ENCODE results near the gene MRFAP1. TPM values are rescaled to one million over a fixed set of nuclear protein-coding genes. Genes with fewer than 3 reads are reported as not detected.

The MRFAP1 gene
- total RNA-seq, 1 donor from 2014 or later: 93.8 TPM

DNA sequence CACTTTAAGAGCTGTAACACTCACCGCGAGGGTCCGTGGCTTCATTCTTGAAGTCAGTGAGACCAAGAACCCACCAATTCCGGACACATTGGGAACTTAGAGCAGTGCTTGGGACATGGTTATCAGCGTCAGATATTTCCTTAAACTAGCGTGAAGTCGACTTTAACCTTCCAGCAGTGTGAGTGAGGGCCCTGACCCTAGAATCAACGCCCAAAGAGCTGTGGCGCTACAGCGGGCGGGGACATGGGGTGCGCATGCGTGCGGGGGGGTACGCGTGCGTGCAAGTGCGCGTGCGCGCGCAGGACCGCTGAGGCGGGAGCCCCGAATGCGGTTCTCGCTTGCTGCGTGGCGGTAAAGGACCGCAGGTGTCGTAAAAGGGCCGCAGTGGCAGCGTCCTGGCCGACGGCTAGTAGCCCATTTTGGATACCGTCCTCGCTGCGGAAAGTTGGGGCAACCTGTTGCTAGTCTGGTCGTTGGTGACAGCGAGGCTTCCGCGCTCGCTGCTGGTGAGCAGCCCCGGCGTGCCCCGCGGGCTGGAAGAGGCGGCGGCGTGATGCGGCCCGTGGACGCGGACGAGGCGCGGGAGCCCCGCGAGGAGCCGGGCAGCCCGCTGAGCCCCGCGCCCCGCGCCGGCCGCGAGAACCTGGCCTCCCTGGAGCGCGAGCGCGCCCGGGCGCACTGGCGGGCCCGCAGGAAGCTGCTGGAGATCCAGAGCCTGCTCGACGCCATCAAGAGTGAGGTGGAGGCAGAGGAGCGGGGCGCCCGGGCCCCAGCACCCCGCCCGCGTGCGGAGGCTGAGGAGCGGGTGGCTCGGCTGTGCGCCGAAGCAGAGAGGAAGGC, 33.4 kb downstream of the MRFAP1 start:
- intact Hi-C loops (cut with micrococcal nuclease): loop anchor here (1.0 to 2.0 kb wide), 9 partner anchors 34 to 394 kb away; partner anchors contain the start of genes BLOC1S4, GRPEL1, KIAA0232 and MAN2B2
- TF ChIP-seq, protein P1, sequence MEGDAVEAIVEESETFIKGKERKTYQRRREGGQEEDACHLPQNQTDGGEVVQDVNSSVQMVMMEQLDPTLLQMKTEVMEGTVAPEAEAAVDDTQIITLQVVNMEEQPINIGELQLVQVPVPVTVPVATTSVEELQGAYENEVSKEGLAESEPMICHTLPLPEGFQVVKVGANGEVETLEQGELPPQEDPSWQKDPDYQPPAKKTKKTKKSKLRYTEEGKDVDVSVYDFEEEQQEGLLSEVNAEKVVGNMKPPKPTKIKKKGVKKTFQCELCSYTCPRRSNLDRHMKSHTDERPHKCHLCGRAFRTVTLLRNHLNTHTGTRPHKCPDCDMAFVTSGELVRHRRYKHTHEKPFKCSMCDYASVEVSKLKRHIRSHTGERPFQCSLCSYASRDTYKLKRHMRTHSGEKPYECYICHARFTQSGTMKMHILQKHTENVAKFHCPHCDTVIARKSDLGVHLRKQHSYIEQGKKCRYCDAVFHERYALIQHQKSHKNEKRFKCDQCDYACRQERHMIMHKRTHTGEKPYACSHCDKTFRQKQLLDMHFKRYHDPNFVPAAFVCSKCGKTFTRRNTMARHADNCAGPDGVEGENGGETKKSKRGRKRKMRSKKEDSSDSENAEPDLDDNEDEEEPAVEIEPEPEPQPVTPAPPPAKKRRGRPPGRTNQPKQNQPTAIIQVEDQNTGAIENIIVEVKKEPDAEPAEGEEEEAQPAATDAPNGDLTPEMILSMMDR (IDR thresholded peaks at IDR 0.05): no peak
- peaks cover 48% of the 10 kb centered on the region for H3K36me3 Mint-ChIP-seq (ENCODE audit: low read depth)
- H3K9me3 Mint-ChIP-seq: no peaks in the 10 kb centered on the region
- ATAC-seq (ENCODE audit: low read depth): peak; percentile 88
- peak overlapping the region; percentile 91 for H3K4me3 Mint-ChIP-seq
- H3K27ac Mint-ChIP-seq: peak overlapping the region; percentile 96
- H3K27me3 Mint-ChIP-seq: no peaks in the 10 kb centered on the region
- POLR2A ChIA-PET: interaction anchor here (0.6 to 5.2 kb wide), 23 partner anchors 9 to 404 kb away, joined by 3 to 118 read pairs (median 5); partner anchors contain the start of genes BLOC1S4, GRPEL1, MAN2B2 and MRFAP1
- H3K4me1 Mint-ChIP-seq: peaks cover 55% of the 10 kb centered on the region
- CTCF ChIA-PET: interaction anchor here (1.0 to 1.7 kb wide), 4 partner anchors 34 to 397 kb away, joined by 5 to 9 read pairs (median 5); no protein-coding TSS in a partner anchor
- peak; percentile 93 for DNase-seq

DNA sequence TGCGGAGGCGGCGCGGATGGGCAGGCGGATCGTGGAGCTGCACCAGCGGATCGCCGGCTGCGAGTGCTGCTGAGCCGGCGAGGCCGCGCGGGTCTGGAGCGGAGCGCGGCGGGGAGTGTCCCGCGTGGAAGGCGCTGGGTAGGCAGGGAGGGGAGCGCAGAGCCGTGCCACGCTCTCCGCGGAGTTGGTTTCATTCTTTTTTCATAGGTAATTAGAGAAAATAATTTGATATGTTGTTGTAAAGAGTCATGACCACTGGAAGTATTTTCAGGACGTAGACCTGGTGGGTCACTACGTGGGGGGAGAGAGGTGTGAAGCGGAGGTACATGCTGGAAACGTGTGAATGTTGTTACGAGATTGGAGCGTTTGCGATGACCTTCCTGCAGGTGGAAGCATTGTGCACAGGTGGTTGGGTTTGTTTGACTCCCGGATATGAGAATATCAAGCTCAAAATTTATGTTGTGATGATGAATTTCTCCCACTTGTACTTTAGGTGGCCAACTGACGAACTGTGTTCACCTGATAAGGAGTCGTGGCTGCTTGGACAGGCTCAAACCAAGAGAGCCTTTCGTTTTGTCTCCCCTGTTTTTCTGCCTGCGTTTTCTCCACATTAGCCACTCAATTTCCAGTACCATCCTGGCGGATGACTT, 34.1 kb downstream of the MRFAP1 start:
- Mint-ChIP-seq H3K27ac (peak overlapping the region; percentile 86), H3K27me3 (no peaks in the 10 kb centered on the region), H3K9me3 (no peaks in the 10 kb centered on the region), H3K4me1 (peaks cover 55% of the 10 kb centered on the region), H3K36me3 (ENCODE audit: low read depth) (peaks cover 50% of the 10 kb centered on the region), H3K4me3 (peak overlapping the region; percentile 91)
- ATAC-seq (ENCODE audit: low read depth) (peak; percentile 18), DNase-seq (no peak)
- TF ChIP-seq, protein P1 (IDR thresholded peaks at IDR 0.05): no peak
- CTCF ChIA-PET: interaction anchor here (0.7 to 1.8 kb wide), 6 partner anchors 33 to 397 kb away, joined by 3 to 9 read pairs (median 5); partner anchors contain the start of genes KIAA0232 and MRFAP1L1
- intact Hi-C loops (cut with micrococcal nuclease): loop anchor here (1.0 to 2.0 kb wide), 9 partner anchors 34 to 394 kb away; partner anchors contain the start of genes BLOC1S4, GRPEL1, KIAA0232 and MAN2B2
- POLR2A ChIA-PET: interaction anchor here (0.7 to 5.2 kb wide), 11 partner anchors 26 to 393 kb away, joined by 3 to 118 read pairs (median 6); partner anchors contain the start of genes BLOC1S4, GRPEL1, MAN2B2 and MRFAP1

DNA sequence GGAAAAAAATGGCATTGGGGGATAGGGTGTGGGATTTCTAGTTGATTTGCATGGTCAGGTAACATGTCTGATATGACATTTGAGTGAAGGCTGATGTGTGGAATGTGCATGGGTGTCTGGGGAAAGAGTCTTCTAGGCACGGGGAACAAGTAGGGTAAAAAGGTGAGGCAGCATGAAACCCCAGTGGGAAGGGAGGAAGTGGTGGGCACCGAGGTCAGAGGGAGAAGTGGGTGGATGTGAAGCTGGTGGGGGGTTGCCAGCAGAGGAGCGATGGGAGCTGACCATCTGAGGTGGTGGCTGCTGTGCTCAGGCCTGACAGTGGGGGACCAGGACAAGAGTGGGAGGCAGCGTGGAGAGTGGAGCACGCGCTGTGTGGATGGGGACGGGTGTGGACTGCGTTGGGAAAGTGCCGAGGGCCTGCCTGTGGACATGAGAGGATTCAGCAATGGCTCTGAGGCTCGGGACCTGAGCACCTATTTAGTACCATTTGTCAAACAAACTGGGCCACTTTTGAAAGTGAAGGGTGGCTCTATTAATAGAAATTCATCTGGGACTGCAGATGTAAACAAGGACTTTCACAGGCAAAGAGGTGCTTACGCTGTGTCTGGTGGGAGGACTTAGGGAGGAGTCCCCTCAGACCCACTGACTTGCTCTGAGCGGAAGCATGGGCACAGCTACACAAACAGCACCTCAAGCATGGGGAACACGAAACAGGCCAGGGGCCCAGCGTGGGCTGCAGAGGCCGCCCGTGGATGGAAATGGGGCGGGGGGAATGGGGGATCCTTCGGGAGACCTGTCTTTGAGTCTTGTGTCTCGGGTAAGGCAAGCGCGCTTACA, 36.5 kb downstream of the MRFAP1 start:
- H3K4me3 Mint-ChIP-seq: peak overlapping the region; percentile 21
- peaks cover 6% of the 10 kb centered on the region for H3K9me3 Mint-ChIP-seq
- H3K27ac Mint-ChIP-seq: peak overlapping the region; percentile 24
- peaks cover 54% of the 10 kb centered on the region for H3K36me3 Mint-ChIP-seq (ENCODE audit: low read depth)
- ATAC-seq (ENCODE audit: low read depth): no peak
- H3K4me1 Mint-ChIP-seq: peaks cover 53% of the 10 kb centered on the region
- H3K27me3 Mint-ChIP-seq: no peaks in the 10 kb centered on the region
- intact Hi-C loops (cut with micrococcal nuclease): no loop called here
- ChIA-PET CTCF (no interaction called here), POLR2A (interaction anchor here (1.2 to 5.2 kb wide), 2 partner anchors 33 to 36 kb away, joined by 4 to 118 read pairs; partner anchors contain the start of genes MRFAP1 and MRFAP1L1)
- DNase-seq: no peak
- TF ChIP-seq, protein P1 (IDR thresholded peaks at IDR 0.05): no peak

DNA sequence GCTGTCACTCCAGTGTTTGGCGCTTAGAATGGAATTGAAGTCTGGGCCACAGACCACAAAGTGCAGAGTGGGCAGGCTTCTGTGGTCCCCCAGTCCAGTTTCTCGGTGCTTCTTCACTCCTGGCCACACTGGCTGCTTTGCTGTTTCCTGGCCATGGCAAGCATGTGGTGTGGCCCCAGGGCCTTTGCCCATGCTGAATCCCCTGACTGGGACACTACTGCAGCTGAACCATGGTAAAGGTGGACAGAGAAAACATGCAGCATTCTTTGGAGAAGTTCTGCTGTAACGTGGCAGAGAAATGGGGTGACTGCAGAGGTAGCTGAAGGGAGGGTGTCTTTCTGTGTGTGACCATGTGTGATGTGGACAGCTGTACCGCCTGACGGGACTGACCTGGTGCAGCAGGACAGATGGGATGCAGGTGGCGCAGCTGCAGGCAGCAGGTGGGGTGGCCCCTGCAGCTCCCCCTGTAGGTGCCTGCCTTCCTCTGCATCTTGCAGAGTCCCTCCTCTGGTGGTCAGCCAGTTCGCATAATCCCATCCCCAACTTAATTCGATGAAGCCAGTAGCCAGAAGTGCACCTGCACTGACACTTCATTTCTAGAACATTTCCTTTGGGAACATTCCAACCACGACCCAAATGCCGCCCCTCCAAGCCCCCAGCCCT, 40.0 kb downstream of the MRFAP1 start:
- Mint-ChIP-seq H3K36me3 (ENCODE audit: low read depth) (peaks cover 40% of the 10 kb centered on the region), H3K9me3 (peaks cover 6% of the 10 kb centered on the region), H3K4me3 (no peak overlapping the region), H3K27me3 (no peaks in the 10 kb centered on the region), H3K27ac (no peak overlapping the region), H3K4me1 (peaks cover 30% of the 10 kb centered on the region)
- ChIA-PET POLR2A (no interaction called here), CTCF (interaction anchor here (0.9 to 1.0 kb wide), 2 partner anchors 19 to 193 kb away, joined by 3 read pairs; no protein-coding TSS in a partner anchor)
- TF ChIP-seq, protein P1 (IDR thresholded peaks at IDR 0.05): no peak
- intact Hi-C loops (cut with micrococcal nuclease): no loop called here
- ATAC-seq (ENCODE audit: low read depth) (no peak), DNase-seq (no peak)

All from activated B cell treated with CpG ODN at 0.5 μM for 24 hours (primary cell).